ENCODE results near the gene MSL3B.

MSL3B gene

GRCh38 chr2:233831011-233831721 is 37.0 kb downstream of the MSL3B start:
- no peaks in the 10 kb centered on the region for H3K4me1 ChIP-seq (replicated peaks in 1 of 2)
- no peak for DNase-seq
- H3K27me3 ChIP-seq = no peaks in the 10 kb centered on the region
- no peaks in the 10 kb centered on the region for H3K36me3 ChIP-seq (replicated peaks in 1 of 2)
- H3K4me3 ChIP-seq = no peak overlapping the region
- 56 to 91% (median 88%) methylated on average over 5 to 14 of the region's 14 CpGs for WGBS, 4 donors
- TF ChIP-seq CTCF (IDR thresholded peaks at IDR 0.05) (no peak), POLR2A (IDR thresholded peaks at IDR 0.05) (no peak)
- no peak overlapping the region for H3K27ac ChIP-seq
- no peaks in the 10 kb centered on the region for H3K9me3 ChIP-seq (replicated peaks in 1 of 3)
- intact Hi-C loops (cut with DNase I) = no loop called here

DNA sequence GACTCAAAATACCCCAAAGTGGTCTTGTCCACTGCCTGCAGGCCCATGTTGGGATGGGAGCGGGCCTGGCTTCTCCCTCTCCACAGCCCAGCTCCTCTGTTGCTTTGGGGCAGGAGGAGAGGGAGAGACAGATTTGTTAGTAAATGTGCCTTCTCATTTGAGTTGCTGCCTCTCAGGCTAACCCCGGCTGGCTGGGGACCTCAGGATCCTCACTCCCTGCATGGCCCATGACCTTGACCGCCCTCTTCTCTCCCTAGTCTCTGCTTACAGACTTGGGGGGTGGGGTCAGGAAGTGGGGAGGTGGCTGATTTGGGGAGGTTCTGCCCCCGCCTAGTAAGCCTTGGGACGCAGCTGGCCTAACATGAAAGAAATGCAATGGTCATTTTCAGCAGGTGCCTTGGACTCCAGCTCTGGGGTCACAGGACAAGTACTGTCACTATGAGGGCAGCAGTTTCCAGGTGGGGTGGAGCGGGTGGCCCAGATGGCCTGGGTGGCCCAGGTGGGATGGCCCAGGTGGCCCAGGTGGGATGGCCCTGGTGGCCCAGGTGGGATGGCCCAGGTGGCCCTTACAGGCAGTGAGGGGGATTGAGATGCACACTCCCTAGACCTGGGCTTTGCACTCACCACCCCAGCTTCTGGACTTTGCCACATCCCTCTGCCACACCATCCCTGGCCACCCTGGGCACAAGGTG is 37.9 kb downstream of the MSL3B start:
- intact Hi-C loops (cut with DNase I) = no loop called here
- peak in 1 of 7 donors; percentile 3 for DNase-seq
- no peak overlapping the region for H3K27ac ChIP-seq

DNA sequence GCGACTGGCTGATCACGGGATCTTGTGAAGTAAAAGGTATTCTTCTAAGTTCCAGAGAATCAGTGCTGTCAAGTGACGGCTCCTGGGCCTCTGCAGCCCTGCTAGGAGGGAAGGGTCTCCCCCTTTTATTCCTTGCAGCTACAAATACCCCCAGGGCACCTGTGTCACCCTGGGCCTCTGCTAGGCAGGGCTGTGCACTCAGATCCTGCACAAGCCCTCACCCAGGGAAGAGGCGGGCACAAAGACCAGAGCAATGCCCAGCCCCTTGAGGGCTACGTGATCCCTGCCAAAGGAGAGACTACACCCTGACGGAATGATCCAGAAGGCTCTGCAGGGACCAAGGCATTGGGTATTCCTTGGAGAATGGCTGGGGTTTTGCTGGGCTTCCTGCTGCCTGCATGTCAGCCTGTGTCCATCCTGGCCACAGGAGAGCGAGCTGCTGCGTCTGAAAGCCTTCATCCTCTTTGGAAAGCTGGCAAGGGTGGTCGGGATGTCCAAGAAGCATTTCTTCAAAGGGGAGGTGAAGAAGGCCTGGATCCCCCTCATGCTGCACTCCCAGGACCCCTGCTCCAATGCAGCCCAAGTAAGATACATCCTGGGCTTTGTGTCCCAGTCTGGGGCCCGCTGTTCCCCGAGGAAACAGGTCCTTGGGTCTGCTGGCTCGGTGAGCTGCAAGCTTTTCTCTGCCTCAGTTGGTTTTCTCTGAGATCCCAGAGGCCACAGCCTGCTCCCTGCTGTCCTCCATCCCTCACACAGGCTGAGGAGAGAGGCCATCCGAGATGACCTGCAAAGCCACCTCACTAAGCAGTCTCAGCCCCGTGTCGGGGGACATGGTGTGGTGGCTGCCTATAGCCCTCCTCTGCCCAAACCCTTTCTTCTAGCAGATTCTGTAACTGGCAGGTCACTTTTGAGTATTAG is 38.7 kb downstream of the MSL3B start:
- no peaks in the 10 kb centered on the region for H3K27me3 ChIP-seq
- WGBS, 4 donors = 87 to 93% (median 89%) methylated on average over 11 to 15 of the region's 15 CpGs
- no peak for TF ChIP-seq POLR2A (IDR thresholded peaks at IDR 0.05)
- TF ChIP-seq CTCF (IDR thresholded peaks at IDR 0.05) = no peak
- H3K4me3 ChIP-seq = no peak overlapping the region
- H3K27ac ChIP-seq = no peak overlapping the region
- H3K36me3 ChIP-seq (replicated peaks in 1 of 2) = no peaks in the 10 kb centered on the region
- H3K4me1 ChIP-seq (replicated peaks in 1 of 2) = no peaks in the 10 kb centered on the region
- DNase-seq = peak in 1 of 7 donors; percentile 10
- H3K9me3 ChIP-seq (replicated peaks in 1 of 3) = no peaks in the 10 kb centered on the region
- intact Hi-C loops (cut with DNase I) = no loop called here

More for the DNA sequence above, 37.9 kb downstream of the MSL3B start:
- H3K4me3 ChIP-seq = no peak overlapping the region
- 79 to 94% (median 90%) methylated on average over 1 to 6 of the region's 6 CpGs for WGBS, 4 donors
- TF ChIP-seq CTCF (IDR thresholded peaks at IDR 0.05) = no peak
- no peak for TF ChIP-seq POLR2A (IDR thresholded peaks at IDR 0.05)
- H3K4me1 ChIP-seq (replicated peaks in 1 of 2) = no peaks in the 10 kb centered on the region
- H3K27me3 ChIP-seq = no peaks in the 10 kb centered on the region
- no peaks in the 10 kb centered on the region for H3K9me3 ChIP-seq (replicated peaks in 1 of 3)
- no peaks in the 10 kb centered on the region for H3K36me3 ChIP-seq (replicated peaks in 1 of 2)

All from adrenal gland (tissue), 9 donors.